ENCODE measurements around the gene BORA. TPM values are rescaled to one million over a fixed set of nuclear protein-coding genes. Genes with fewer than 3 reads are reported as not detected.

Gene BORA
- total RNA-seq, 2 donors from 2014 or later, result 1.3 to 1.9 TPM

GRCh38 chr13:72692884-72693514, 34.7 kb upstream of the BORA start:
- Histone ChIP-seq H3K36me3 (no peaks in the 10 kb centered on the region), H3K27ac (no peak overlapping the region), H3K4me3 (no peak overlapping the region), H3K4me1 (no peaks in the 10 kb centered on the region), H3K9me3 (no peaks in the 10 kb centered on the region), H3K27me3 (no peaks in the 10 kb centered on the region)
- no peak for DNase-seq (ENCODE audit: low spot score)
- TF ChIP-seq CTCF (IDR thresholded peaks at IDR 0.05), result no peak

- DNase-seq (ENCODE audit: low spot score), result no peak
- H3K27ac ChIP-seq, result no peak overlapping the region
- H3K36me3 ChIP-seq, result no peaks in the 10 kb centered on the region
- no peaks in the 10 kb centered on the region for H3K4me1 ChIP-seq
- no peaks in the 10 kb centered on the region for H3K27me3 ChIP-seq
- H3K9me3 ChIP-seq, result no peaks in the 10 kb centered on the region
- no peak overlapping the region for H3K4me3 ChIP-seq
- no peak for TF ChIP-seq CTCF (IDR thresholded peaks at IDR 0.05)
These were observed 33.9 kb upstream of the BORA start for GRCh38 chr13:72693832-72694231.

- no peaks in the 10 kb centered on the region for H3K9me3 ChIP-seq
- H3K27me3 ChIP-seq, result no peaks in the 10 kb centered on the region
- no peaks in the 10 kb centered on the region for H3K4me1 ChIP-seq
- no peak overlapping the region for H3K4me3 ChIP-seq
- no peak for TF ChIP-seq CTCF (IDR thresholded peaks at IDR 0.05)
- DNase-seq (ENCODE audit: low spot score), result no peak
- H3K27ac ChIP-seq, result no peak overlapping the region
- H3K36me3 ChIP-seq, result no peaks in the 10 kb centered on the region
These were observed 33.4 kb upstream of the BORA start for GRCh38 chr13:72694314-72694713.

GRCh38 chr13:72696579-72696978, 31.1 kb upstream of the BORA start:
- no peaks in the 10 kb centered on the region for H3K4me1 ChIP-seq
- no peaks in the 10 kb centered on the region for H3K27me3 ChIP-seq
- TF ChIP-seq CTCF (IDR thresholded peaks at IDR 0.05), result peak in 1 of 2 donors; percentile 49
- no peak overlapping the region for H3K27ac ChIP-seq
- H3K36me3 ChIP-seq, result no peaks in the 10 kb centered on the region
- no peak for DNase-seq (ENCODE audit: low spot score)
- no peak overlapping the region for H3K4me3 ChIP-seq
- H3K9me3 ChIP-seq, result no peaks in the 10 kb centered on the region

- TF ChIP-seq CTCF (IDR thresholded peaks at IDR 0.05), result no peak
These were observed 29.6 kb upstream of the BORA start for GRCh38 chr13:72698164-72698563.

GRCh38 chr13:72700509-72700908, 27.2 kb upstream of the BORA start:
- H3K27me3 ChIP-seq, result no peaks in the 10 kb centered on the region
- TF ChIP-seq CTCF (IDR thresholded peaks at IDR 0.05), result no peak
- no peak overlapping the region for H3K4me3 ChIP-seq
- DNase-seq (ENCODE audit: low spot score), result no peak
- H3K36me3 ChIP-seq, result no peaks in the 10 kb centered on the region
- H3K9me3 ChIP-seq, result no peaks in the 10 kb centered on the region
- H3K27ac ChIP-seq, result no peak overlapping the region
- H3K4me1 ChIP-seq, result no peaks in the 10 kb centered on the region

More at GRCh38 chr13:72698164-72698563, 29.6 kb upstream of the BORA start:
- H3K4me1 ChIP-seq, result no peaks in the 10 kb centered on the region
- no peaks in the 10 kb centered on the region for H3K36me3 ChIP-seq
- no peaks in the 10 kb centered on the region for H3K9me3 ChIP-seq
- H3K4me3 ChIP-seq, result no peak overlapping the region
- H3K27ac ChIP-seq, result no peak overlapping the region
- DNase-seq (ENCODE audit: low spot score), result no peak
- H3K27me3 ChIP-seq, result no peaks in the 10 kb centered on the region
